MCF 10A (cell line): ENCODE results near the gene ABHD5. TPM values are rescaled to one million over a fixed set of nuclear protein-coding genes. Genes with fewer than 3 reads are reported as not detected.
"Not testable (repeated sequence)": the region's sequence is repeated elsewhere in the genome, so short reads cannot be mapped to it uniquely, and the experiment has no call there.

ENCODE experiments used
- BruUV-seq: library from RNA; stranded (reverse); fragments of 400-500 nt; replicated peaks from 2 replicates; lab custom pipeline; 2021; lab: Mats Ljungman, UMichigan
- CTCF ChIA-PET: fragments of 300-600 bp; sonication (Branson Sonifier 250); formaldehyde crosslinking; extraction: SDS; loops from one replicate; lab custom pipeline; 2021; ENCODE audit warnings: antibody characterized with exemption, inconsistent platforms; lab: Yijun Ruan, JAX
- POLR2A ChIA-PET: fragments of 300-600, 350-650 bp; sonication (Branson Sonifier 250); formaldehyde crosslinking; extraction: SDS; loops from one replicate; lab custom pipeline; 2020; ENCODE audit warnings: antibody characterized with exemption, inconsistent platforms; lab: Yijun Ruan, JAX
- DNase-seq: peaks from one replicate; pipeline ENCODE4 v3.0.0-alpha.2; 2018; ENCODE audit not compliant: unreplicated experiment
- H3K27ac Mint-ChIP-seq: one replicate; pipeline ENCODE4 v1.8.0; 2022; ENCODE audit warnings: mild to moderate bottlenecking, low read depth, mixed read lengths; ENCODE audit not compliant: unreplicated experiment
- H3K27me3 Mint-ChIP-seq: one replicate; pipeline ENCODE4 v1.8.0; 2022; ENCODE audit warnings: mixed read lengths; ENCODE audit not compliant: insufficient read depth, unreplicated experiment
- H3K36me3 Mint-ChIP-seq: one replicate; pipeline ENCODE4 v1.8.0; 2022; ENCODE audit warnings: mild to moderate bottlenecking, moderate library complexity, mixed read lengths; ENCODE audit not compliant: insufficient read depth, unreplicated experiment
- H3K4me1 Mint-ChIP-seq: one replicate; pipeline ENCODE4 v1.8.0; 2022; ENCODE audit warnings: mixed read lengths; ENCODE audit not compliant: insufficient read depth, unreplicated experiment
- H3K4me3 Mint-ChIP-seq: one replicate; pipeline ENCODE4 v1.8.0; 2022; ENCODE audit warnings: mild to moderate bottlenecking, moderate library complexity, mixed read lengths; ENCODE audit not compliant: unreplicated experiment
- H3K9me3 Mint-ChIP-seq: one replicate; pipeline ENCODE4 v1.8.0; 2022; ENCODE audit warnings: mixed read lengths; ENCODE audit not compliant: unreplicated experiment
- intact Hi-C: fragments of 100-400 bp; cut with micrococcal nuclease; formaldehyde crosslinking; loops from 2 replicates; pipeline ENCODE4 v1.14.1; 2022
- total RNA-seq: library from RNA; stranded (reverse); gene quantifications from 2 replicates; pipeline ENCODE4 v1.2.3, GENCODE V29; 2022
- TF ChIP-seq, protein P1 (sequence below): fragments of 200-600 bp; IDR thresholded peaks from one replicate; pipeline ENCODE4 v1.8.0; 2022; ENCODE audit warnings: antibody characterized with exemption, mild to moderate bottlenecking; ENCODE audit not compliant: unreplicated experiment

ABHD5 gene
- total RNA-seq, 1 experiment from 2014 or later = 32.6 TPM

DNA sequence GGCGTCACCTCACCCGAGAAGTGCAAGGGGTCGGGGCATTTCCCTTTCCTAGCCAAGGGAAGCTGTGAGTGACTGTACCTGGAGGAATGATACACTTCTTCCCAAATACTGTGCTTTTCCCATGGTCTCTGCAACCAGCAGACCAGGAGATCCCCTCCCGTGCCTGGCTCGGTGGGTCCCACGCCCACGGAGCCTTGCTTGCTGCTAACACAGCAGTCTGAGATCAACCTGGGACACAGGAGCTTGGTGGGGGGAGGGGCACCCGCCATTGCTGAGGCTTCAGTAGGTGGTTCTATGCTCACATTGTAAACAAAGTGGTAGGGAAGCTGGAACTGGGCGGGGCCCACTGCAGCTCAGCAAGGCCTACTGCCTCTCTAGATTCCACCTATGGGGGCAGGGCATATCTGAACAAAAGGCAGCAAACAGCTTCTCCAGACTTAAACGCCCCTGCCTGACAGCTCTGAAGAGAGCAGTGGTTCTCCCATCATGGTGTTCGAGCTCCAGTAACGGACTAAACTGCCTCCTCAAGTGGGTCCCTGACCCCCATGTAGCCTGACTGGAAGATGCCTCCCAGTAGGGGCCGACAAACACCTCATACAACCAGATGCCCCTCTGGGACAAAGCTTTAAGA is 31.4 kb upstream of the ABHD5 start:
- intact Hi-C loops = no loop called here
- no peak for DNase-seq
- TF ChIP-seq, protein P1, sequence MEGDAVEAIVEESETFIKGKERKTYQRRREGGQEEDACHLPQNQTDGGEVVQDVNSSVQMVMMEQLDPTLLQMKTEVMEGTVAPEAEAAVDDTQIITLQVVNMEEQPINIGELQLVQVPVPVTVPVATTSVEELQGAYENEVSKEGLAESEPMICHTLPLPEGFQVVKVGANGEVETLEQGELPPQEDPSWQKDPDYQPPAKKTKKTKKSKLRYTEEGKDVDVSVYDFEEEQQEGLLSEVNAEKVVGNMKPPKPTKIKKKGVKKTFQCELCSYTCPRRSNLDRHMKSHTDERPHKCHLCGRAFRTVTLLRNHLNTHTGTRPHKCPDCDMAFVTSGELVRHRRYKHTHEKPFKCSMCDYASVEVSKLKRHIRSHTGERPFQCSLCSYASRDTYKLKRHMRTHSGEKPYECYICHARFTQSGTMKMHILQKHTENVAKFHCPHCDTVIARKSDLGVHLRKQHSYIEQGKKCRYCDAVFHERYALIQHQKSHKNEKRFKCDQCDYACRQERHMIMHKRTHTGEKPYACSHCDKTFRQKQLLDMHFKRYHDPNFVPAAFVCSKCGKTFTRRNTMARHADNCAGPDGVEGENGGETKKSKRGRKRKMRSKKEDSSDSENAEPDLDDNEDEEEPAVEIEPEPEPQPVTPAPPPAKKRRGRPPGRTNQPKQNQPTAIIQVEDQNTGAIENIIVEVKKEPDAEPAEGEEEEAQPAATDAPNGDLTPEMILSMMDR = no peak
- no peaks in the 10 kb centered on the region for H3K4me1 Mint-ChIP-seq
- H3K27ac Mint-ChIP-seq = no peak overlapping the region
- H3K36me3 Mint-ChIP-seq = no peaks in the 10 kb centered on the region
- CTCF ChIA-PET = interaction anchor here (0.7 kb wide), 1 partner anchor 10 kb away, joined by 3 read pairs; no protein-coding TSS in a partner anchor
- BruUV-seq = no TSS peak
- POLR2A ChIA-PET = no interaction called here
- H3K9me3 Mint-ChIP-seq = no peaks in the 10 kb centered on the region
- H3K27me3 Mint-ChIP-seq = no peaks in the 10 kb centered on the region
- no peak overlapping the region for H3K4me3 Mint-ChIP-seq

DNA sequence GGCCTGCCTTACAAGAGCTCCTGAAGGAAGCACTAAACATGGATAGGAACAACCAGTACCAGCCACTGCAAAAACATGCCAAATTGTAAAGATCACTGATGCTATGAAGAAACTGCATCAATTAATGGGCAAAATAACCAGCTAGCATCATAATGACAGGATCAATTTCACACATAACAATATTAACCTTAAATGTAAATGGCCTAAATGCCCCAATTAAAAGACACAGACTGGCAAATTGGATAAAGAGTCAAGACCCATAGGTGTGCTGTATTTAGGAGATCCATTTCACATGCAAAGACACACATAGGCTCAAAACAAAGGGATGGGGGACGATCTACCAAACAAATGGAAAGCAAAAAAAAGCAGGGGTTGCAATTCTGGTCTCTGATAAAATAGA is 29.4 kb upstream of the ABHD5 start:
- H3K9me3 Mint-ChIP-seq, H3K27ac Mint-ChIP-seq, H3K27me3 Mint-ChIP-seq, intact Hi-C loops, H3K4me1 Mint-ChIP-seq, DNase-seq, H3K36me3 Mint-ChIP-seq, POLR2A ChIA-PET, BruUV-seq, H3K4me3 Mint-ChIP-seq: not testable (repeated sequence)
- CTCF ChIA-PET = interaction anchor here (1.2 kb wide), 1 partner anchor 11 kb away, joined by 3 read pairs; no protein-coding TSS in a partner anchor

GRCh38 chr3:43665011-43665410 is 25.7 kb upstream of the ABHD5 start:
- H3K4me3 Mint-ChIP-seq, DNase-seq, BruUV-seq, H3K27ac Mint-ChIP-seq, H3K27me3 Mint-ChIP-seq, H3K9me3 Mint-ChIP-seq, CTCF ChIA-PET, H3K4me1 Mint-ChIP-seq, intact Hi-C loops, POLR2A ChIA-PET, H3K36me3 Mint-ChIP-seq: not testable (repeated sequence)

DNA sequence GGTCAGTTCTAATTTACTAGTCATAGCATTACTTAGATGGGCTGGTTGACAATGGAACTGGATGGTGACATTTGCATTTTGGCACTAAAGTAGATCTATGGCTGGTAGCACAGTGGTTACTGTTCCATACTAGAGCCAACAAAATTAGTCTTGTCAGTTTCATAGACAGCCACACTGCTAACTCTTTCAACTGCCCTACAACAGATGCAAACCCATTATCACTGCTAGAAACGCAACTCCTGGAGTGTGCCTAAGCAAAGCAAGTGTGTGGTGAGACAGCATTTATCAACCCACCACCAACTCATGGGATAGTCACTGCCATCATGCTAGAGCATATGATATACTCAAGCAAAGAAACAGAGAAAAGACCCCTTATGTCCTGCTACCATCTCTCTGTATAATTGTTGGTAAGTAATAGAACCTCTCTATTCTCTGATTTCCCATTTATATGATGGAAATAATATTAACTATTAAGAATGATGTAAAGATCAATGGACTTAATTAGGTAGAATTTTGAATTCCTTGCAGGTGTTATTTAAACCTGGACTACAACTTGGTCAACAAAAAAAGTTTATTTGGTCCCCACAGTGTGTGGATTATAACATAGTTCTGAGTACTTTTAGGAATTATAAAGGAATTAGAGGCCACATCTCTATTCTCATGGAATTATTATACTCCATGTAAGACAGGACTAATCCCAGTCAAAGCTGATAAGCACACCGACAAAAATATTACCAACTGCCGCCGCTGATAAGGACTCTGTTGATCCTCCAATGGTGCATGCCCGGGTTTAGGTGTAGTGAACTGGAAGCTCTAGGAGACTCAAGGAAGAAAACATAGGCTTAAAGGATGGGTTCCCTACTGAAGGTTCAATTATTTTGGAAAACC is 19.9 kb upstream of the ABHD5 start:
- POLR2A ChIA-PET = no interaction called here
- intact Hi-C loops = no loop called here
- DNase-seq = no peak
- no peaks in the 10 kb centered on the region for H3K36me3 Mint-ChIP-seq
- no peaks in the 10 kb centered on the region for H3K9me3 Mint-ChIP-seq
- TF ChIP-seq, protein P1 = no peak
- BruUV-seq = no TSS peak
- CTCF ChIA-PET = no interaction called here
- H3K4me1 Mint-ChIP-seq = no peaks in the 10 kb centered on the region
- no peak overlapping the region for H3K4me3 Mint-ChIP-seq
- H3K27me3 Mint-ChIP-seq = peaks cover 8% of the 10 kb centered on the region
- no peak overlapping the region for H3K27ac Mint-ChIP-seq
